Measurements from ENCODE around the gene FNDC4.

Gene FNDC4

GRCh38 chr2:27461118-27461517, 33.9 kb downstream of the FNDC4 start:
- FAIRE-seq: no peak

GRCh38 chr2:27453968-27454367, 41.0 kb downstream of the FNDC4 start:
- TF ChIP-seq POLR2A (IDR thresholded peaks at IDR 0.05; ENCODE audit: low read depth, low read length) (no peak), TAF1 (IDR thresholded peaks at IDR 0.05; ENCODE audit: low read depth, low read length) (no peak), PAX5 (IDR thresholded peaks at IDR 0.05; ENCODE audit: insufficient read depth, low read length, severe bottlenecking) (no peak), SPI1 (IDR thresholded peaks at IDR 0.05; ENCODE audit: low read depth, low read length) (no peak), POU2F2 (IDR thresholded peaks at IDR 0.05; ENCODE audit: low read depth, low read length) (no peak), POLR2AphosphoS5 (IDR thresholded peaks at IDR 0.05; ENCODE audit: low read depth, low read length) (no peak)
- no peak for FAIRE-seq
- no peak for DNase-seq (ENCODE audit: insufficient read length, low spot score)

More at GRCh38 chr2:27461118-27461517, 33.9 kb downstream of the FNDC4 start:
- no peak for DNase-seq (ENCODE audit: insufficient read length, low spot score)
- no peak for TF ChIP-seq POLR2A (IDR thresholded peaks at IDR 0.05; ENCODE audit: low read depth, low read length)

- no peak for DNase-seq (ENCODE audit: insufficient read length, low spot score)
- TF ChIP-seq POLR2AphosphoS5 (IDR thresholded peaks at IDR 0.05; ENCODE audit: low read depth, low read length) (no peak), POU2F2 (IDR thresholded peaks at IDR 0.05; ENCODE audit: low read depth, low read length) (no peak), PAX5 (IDR thresholded peaks at IDR 0.05; ENCODE audit: insufficient read depth, low read length, severe bottlenecking) (no peak), POLR2A (IDR thresholded peaks at IDR 0.05; ENCODE audit: low read depth, low read length) (no peak), SPI1 (IDR thresholded peaks at IDR 0.05; ENCODE audit: low read depth, low read length) (no peak), TAF1 (IDR thresholded peaks at IDR 0.05; ENCODE audit: low read depth, low read length) (no peak)
- FAIRE-seq: no peak
These were observed 43.9 kb downstream of the FNDC4 start for GRCh38 chr2:27451095-27451494.

- no peak for DNase-seq (ENCODE audit: insufficient read length, low spot score)
- no peak for FAIRE-seq
- TF ChIP-seq POLR2AphosphoS5 (IDR thresholded peaks at IDR 0.05; ENCODE audit: low read depth, low read length) (no peak), PAX5 (IDR thresholded peaks at IDR 0.05; ENCODE audit: insufficient read depth, low read length, severe bottlenecking) (no peak), TAF1 (IDR thresholded peaks at IDR 0.05; ENCODE audit: low read depth, low read length) (no peak), SPI1 (IDR thresholded peaks at IDR 0.05; ENCODE audit: low read depth, low read length) (no peak), POLR2A (IDR thresholded peaks at IDR 0.05; ENCODE audit: low read depth, low read length) (no peak), POU2F2 (IDR thresholded peaks at IDR 0.05; ENCODE audit: low read depth, low read length) (no peak)
These were observed 46.6 kb downstream of the FNDC4 start for GRCh38 chr2:27448381-27448780.

- DNase-seq (ENCODE audit: insufficient read length, low spot score) (no peak), FAIRE-seq (no peak)
- TF ChIP-seq POU2F2 (IDR thresholded peaks at IDR 0.05; ENCODE audit: low read depth, low read length) (no peak), POLR2A (IDR thresholded peaks at IDR 0.05; ENCODE audit: low read depth, low read length) (no peak), POLR2AphosphoS5 (IDR thresholded peaks at IDR 0.05; ENCODE audit: low read depth, low read length) (no peak)
These were observed 48.9 kb downstream of the FNDC4 start for GRCh38 chr2:27446057-27446456.

GRCh38 chr2:27445615-27446014, 49.4 kb downstream of the FNDC4 start:
- TF ChIP-seq SPI1 (IDR thresholded peaks at IDR 0.05; ENCODE audit: low read depth, low read length) (no peak), PAX5 (IDR thresholded peaks at IDR 0.05; ENCODE audit: insufficient read depth, low read length, severe bottlenecking) (no peak), POU2F2 (IDR thresholded peaks at IDR 0.05; ENCODE audit: low read depth, low read length) (no peak), POLR2A (IDR thresholded peaks at IDR 0.05; ENCODE audit: low read depth, low read length) (no peak), POLR2AphosphoS5 (IDR thresholded peaks at IDR 0.05; ENCODE audit: low read depth, low read length) (no peak)
- no peak for FAIRE-seq
- no peak for DNase-seq (ENCODE audit: insufficient read length, low spot score)

GRCh38 chr2:27445155-27445554, 49.8 kb downstream of the FNDC4 start:
- TF ChIP-seq TAF1 (IDR thresholded peaks at IDR 0.05; ENCODE audit: low read depth, low read length) (no peak), POLR2AphosphoS5 (IDR thresholded peaks at IDR 0.05; ENCODE audit: low read depth, low read length) (no peak), POLR2A (IDR thresholded peaks at IDR 0.05; ENCODE audit: low read depth, low read length) (no peak), SPI1 (IDR thresholded peaks at IDR 0.05; ENCODE audit: low read depth, low read length) (no peak), PAX5 (IDR thresholded peaks at IDR 0.05; ENCODE audit: insufficient read depth, low read length, severe bottlenecking) (no peak), POU2F2 (IDR thresholded peaks at IDR 0.05; ENCODE audit: low read depth, low read length) (no peak)
- no peak for DNase-seq (ENCODE audit: insufficient read length, low spot score)
- no peak for FAIRE-seq

- FAIRE-seq: no peak
- no peak for DNase-seq (ENCODE audit: insufficient read length, low spot score)
- TF ChIP-seq POLR2AphosphoS5 (IDR thresholded peaks at IDR 0.05; ENCODE audit: low read depth, low read length) (no peak), PAX5 (IDR thresholded peaks at IDR 0.05; ENCODE audit: insufficient read depth, low read length, severe bottlenecking) (no peak), POU2F2 (IDR thresholded peaks at IDR 0.05; ENCODE audit: low read depth, low read length) (no peak), SPI1 (IDR thresholded peaks at IDR 0.05; ENCODE audit: low read depth, low read length) (no peak), TAF1 (IDR thresholded peaks at IDR 0.05; ENCODE audit: low read depth, low read length) (no peak), POLR2A (IDR thresholded peaks at IDR 0.05; ENCODE audit: low read depth, low read length) (no peak)
These were observed 52.1 kb downstream of the FNDC4 start for GRCh38 chr2:27442920-27443282.

GRCh38 chr2:27441958-27442919, 52.8 kb downstream of the FNDC4 start, which contains the start of gene KRTCAP3:
TSS of gene KRTCAP3 (plus strand) at chr2:27442381. CDS start at chr2:27442413, 32 bp downstream.
- FAIRE-seq (no peak), DNase-seq (ENCODE audit: insufficient read length, low spot score) (no peak)
- TF ChIP-seq POU2F2 (IDR thresholded peaks at IDR 0.05; ENCODE audit: low read depth, low read length): no peak; the same call in 1 of the 2 replicates
- TF ChIP-seq POLR2A (IDR thresholded peaks at IDR 0.05; ENCODE audit: low read depth, low read length): 0 out of 2 replicates have a peak, but pooled peaks have one; percentile 31
- no peak; the same call in 1 of the 2 replicates for TF ChIP-seq POLR2AphosphoS5 (IDR thresholded peaks at IDR 0.05; ENCODE audit: low read depth, low read length)
